GM12875 (cell line): ENCODE results near the gene PCNX2.

Experiments
- H3K4me3 ChIP-seq: one replicate; pipeline ENCODE4 v1.5.1; 2011; ENCODE audit warnings: low read depth, low read length, control low read depth
- CTCF ChIP-seq: IDR thresholded peaks from 2 replicates; pipeline ENCODE4 v1.5.1; 2011; ENCODE audit warnings: low read depth, mild to moderate bottlenecking, control low read depth, inconsistent platforms, low read length, moderate library complexity, borderline replicate concordance; ENCODE audit not compliant: insufficient read depth

Gene PCNX2

GRCh38 chr1:233257786-233258185, 37.7 kb downstream of the PCNX2 start:
- TF ChIP-seq CTCF, result no peak
- H3K4me3 ChIP-seq, result no peak overlapping the region

DNA sequence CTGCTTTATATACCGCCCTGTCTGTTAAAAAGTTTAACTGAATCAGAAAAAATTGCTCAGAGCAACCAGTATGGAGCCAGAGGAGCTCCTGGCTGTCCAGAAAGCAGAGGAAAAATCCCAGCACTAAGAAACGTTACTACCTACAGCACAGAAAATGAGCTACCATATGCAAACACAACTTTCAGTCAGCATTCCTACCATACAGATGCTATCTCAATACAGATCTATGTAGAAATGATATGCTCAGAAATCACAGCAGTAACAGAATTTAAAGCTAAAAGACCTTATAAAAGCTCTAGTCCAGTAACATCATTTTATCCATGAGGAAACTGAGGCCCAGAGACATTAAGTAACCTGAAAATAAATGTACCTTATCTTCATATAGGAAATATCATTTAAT, 38.7 kb downstream of the PCNX2 start:
- TF ChIP-seq CTCF, result no peak
- no peak overlapping the region for H3K4me3 ChIP-seq

DNA sequence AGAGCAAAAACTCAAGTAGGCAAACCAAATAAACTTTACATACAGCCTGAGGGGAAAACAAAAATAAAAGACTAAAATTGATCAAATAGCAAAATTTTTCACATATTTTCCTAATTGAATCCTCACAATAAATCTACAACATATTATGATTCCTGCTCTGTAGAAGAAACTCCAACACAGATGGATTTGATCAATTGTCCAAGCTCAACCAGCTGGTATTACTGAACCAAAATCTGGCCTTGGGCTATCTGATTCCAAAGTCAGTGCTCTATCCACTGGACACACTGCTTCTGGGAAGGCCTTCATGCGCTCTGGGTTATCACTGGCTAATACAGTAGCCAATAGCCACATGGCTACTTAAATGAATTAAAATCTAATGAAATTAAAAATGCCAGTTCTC, 39.3 kb downstream of the PCNX2 start:
- H3K4me3 ChIP-seq, result no peak overlapping the region
- no peak for TF ChIP-seq CTCF

DNA sequence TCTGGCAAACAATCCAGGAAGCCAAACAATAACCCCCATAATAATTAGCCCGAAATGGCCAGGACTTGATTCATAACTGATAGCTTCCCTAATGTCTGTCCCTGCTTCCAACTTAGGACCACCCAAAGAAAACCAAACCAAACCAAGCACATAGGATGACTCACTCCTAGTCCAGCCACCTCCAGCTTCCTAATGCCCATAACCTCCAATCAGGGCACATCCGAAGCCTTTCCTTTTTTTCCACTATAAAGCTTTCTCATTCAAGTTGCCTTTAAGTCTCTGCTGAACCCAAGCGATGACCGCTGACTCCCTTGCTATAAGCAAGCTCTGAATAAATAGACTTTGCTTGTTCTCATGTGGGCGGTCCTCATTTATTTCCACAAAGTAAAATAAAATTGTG, 40.4 kb downstream of the PCNX2 start:
- no peak for TF ChIP-seq CTCF
- H3K4me3 ChIP-seq, result no peak overlapping the region

- no peak overlapping the region for H3K4me3 ChIP-seq
- no peak for TF ChIP-seq CTCF
These were observed 41.6 kb downstream of the PCNX2 start for GRCh38 chr1:233253832-233254331.

GRCh38 chr1:233253231-233253831, 42.2 kb downstream of the PCNX2 start:
- TF ChIP-seq CTCF, result no peak
- no peak overlapping the region for H3K4me3 ChIP-seq

GRCh38 chr1:233252441-233252840, 43.1 kb downstream of the PCNX2 start:
- no peak for TF ChIP-seq CTCF
- no peak overlapping the region for H3K4me3 ChIP-seq
